HG02763 (cell line): Measurements from ENCODE around the gene SNX17.

Experiments used
- ATAC-seq: cut with Tn5 transposase; IDR thresholded peaks from one replicate; pipeline ENCODE4 v1.9.1; 2021; ENCODE audit warnings: mild to moderate bottlenecking, moderate library complexity; ENCODE audit not compliant: unreplicated experiment

The SNX17 gene

GRCh38 chr2:27363933-27364332, 6.5 kb upstream of the SNX17 start:
- no peak for ATAC-seq

GRCh38 chr2:27369471-27370025, 868 bp upstream of the SNX17 start:
- ATAC-seq: no peak

- peak; percentile 24 for ATAC-seq
These were observed 602 bp downstream of the SNX17 start for GRCh38 chr2:27370816-27371620.

GRCh38 chr2:27372937-27373336, 2.5 kb downstream of the SNX17 start:
- ATAC-seq: no peak

GRCh38 chr2:27373567-27373966, 3.2 kb downstream of the SNX17 start:
- ATAC-seq: no peak

- no peak for ATAC-seq
These were observed 5.2 kb downstream of the SNX17 start for GRCh38 chr2:27375513-27376099.

- no peak for ATAC-seq
These were observed 5.9 kb downstream of the SNX17 start for GRCh38 chr2:27376151-27376865.

- ATAC-seq: no peak
These were observed 6.6 kb downstream of the SNX17 start for GRCh38 chr2:27376866-27377617.

GRCh38 chr2:27377618-27378095, 7.2 kb downstream of the SNX17 start:
- ATAC-seq: no peak

GRCh38 chr2:27378096-27378808, 7.8 kb downstream of the SNX17 start:
- no peak for ATAC-seq

GRCh38 chr2:27378809-27379290, 8.4 kb downstream of the SNX17 start:
- no peak for ATAC-seq

- ATAC-seq: no peak
These were observed 9.0 kb downstream of the SNX17 start for GRCh38 chr2:27379383-27379835.

GRCh38 chr2:27379836-27380625, 9.6 kb downstream of the SNX17 start:
- peak; percentile 30 for ATAC-seq

GRCh38 chr2:27380626-27381545, 10.5 kb downstream of the SNX17 start, which contains the start of gene ZNF513:
TSS of gene ZNF513 (minus strand) at chr2:27380734. CDS start at chr2:27380526, 208 bp downstream.
- ATAC-seq: peak; percentile 86

GRCh38 chr2:27381577-27382181, 11.3 kb downstream of the SNX17 start:
- ATAC-seq: no peak

- ATAC-seq: no peak
These were observed 20.6 kb downstream of the SNX17 start for GRCh38 chr2:27390822-27391679.
